ENCODE results near the gene AKAP3. TPM values are rescaled to one million over a fixed set of nuclear protein-coding genes. Genes with fewer than 3 reads are reported as not detected.

Gene AKAP3
- total RNA-seq, 2 experiments from 2014 or later = 0.96 to 2.0 TPM

DNA sequence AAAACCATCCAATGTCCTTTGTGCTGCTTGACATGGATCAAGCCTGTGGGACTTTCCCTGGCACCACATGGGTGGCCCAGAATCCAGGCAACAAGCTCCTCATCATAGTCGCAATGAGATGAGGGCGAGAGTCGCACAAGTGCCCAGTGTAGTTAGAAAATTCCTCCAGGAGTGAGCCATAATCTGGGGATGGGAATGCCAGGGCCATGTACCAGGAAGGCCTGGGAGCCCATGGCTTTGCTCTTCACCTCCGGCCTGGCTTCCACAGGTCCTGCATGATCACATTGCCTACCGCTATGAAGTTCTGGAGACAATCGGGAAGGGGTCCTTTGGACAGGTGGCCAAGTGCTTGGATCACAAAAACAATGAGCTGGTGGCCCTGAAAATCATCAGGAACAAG lies 53.0 kb downstream of the AKAP3 start:
- CTCF ChIA-PET = interaction anchor here (2.5 kb wide), 1 partner anchor 8 kb away, joined by 10 read pairs; no protein-coding TSS in a partner anchor
- ATAC-seq (ENCODE audit: poor library complexity) = no peak

DNA sequence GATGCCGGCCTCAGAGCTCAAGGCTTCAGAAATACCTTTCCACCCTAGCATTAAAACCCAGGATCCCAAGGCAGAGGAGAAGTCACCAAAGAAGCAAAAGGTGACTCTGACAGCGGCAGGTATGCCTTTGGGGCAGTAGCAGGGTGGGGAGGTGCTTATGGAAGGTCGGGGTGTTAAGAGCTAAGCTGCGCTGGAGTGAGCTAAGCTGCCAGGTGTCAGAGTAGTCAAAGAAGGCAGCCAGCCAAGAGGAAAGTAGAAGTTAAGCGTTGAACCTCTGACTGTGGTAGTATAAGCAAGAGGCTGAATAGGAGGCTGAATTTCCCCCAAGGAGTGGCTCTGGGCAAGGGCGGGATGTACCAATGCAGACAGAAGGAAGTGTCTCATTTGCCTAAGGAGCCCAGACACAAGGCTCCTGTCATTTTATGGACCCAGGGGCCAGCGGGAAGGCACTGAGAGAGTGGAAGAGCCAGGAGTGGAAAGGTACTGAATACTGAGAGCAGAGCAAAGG lies 57.6 kb downstream of the AKAP3 start:
- no peak for ATAC-seq (ENCODE audit: poor library complexity)
- Mint-ChIP-seq H3K27me3 (peaks cover 9% of the 10 kb centered on the region), H3K4me3 (no peak overlapping the region), H3K27ac (no peak overlapping the region), H3K4me1 (ENCODE audit: low read depth) (no peaks in the 10 kb centered on the region), H3K36me3 (ENCODE audit: low read depth) (no peaks in the 10 kb centered on the region), H3K9me3 (no peaks in the 10 kb centered on the region)
- no peaks in the 10 kb centered on the region for H3K9me3 ChIP-seq (ENCODE audit: control insufficient read depth in 1 of 2, insufficient read depth in 1 of 2, low read length in 2 of 2)
- CTCF ChIA-PET = interaction anchor here (1.9 kb wide), 1 partner anchor 14 kb away, joined by 7 read pairs; no protein-coding TSS in a partner anchor
- POLR2A ChIA-PET = no interaction called here
- no peaks in the 10 kb centered on the region for H3K36me3 ChIP-seq (ENCODE audit: insufficient read depth, low read length)
- DNase-seq = no peak
- H3K4me1 ChIP-seq (ENCODE audit: insufficient read depth, low read length) = no peaks in the 10 kb centered on the region
- no peak overlapping the region for H3K27ac ChIP-seq (ENCODE audit: low read depth in 1 of 2, low read length in 2 of 2)
- TF ChIP-seq, protein P1, sequence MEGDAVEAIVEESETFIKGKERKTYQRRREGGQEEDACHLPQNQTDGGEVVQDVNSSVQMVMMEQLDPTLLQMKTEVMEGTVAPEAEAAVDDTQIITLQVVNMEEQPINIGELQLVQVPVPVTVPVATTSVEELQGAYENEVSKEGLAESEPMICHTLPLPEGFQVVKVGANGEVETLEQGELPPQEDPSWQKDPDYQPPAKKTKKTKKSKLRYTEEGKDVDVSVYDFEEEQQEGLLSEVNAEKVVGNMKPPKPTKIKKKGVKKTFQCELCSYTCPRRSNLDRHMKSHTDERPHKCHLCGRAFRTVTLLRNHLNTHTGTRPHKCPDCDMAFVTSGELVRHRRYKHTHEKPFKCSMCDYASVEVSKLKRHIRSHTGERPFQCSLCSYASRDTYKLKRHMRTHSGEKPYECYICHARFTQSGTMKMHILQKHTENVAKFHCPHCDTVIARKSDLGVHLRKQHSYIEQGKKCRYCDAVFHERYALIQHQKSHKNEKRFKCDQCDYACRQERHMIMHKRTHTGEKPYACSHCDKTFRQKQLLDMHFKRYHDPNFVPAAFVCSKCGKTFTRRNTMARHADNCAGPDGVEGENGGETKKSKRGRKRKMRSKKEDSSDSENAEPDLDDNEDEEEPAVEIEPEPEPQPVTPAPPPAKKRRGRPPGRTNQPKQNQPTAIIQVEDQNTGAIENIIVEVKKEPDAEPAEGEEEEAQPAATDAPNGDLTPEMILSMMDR (IDR thresholded peaks at IDR 0.05) = no peak
- H3K4me3 ChIP-seq (ENCODE audit: low read length) = no peak overlapping the region
- no peaks in the 10 kb centered on the region for H3K27me3 ChIP-seq (ENCODE audit: control insufficient read depth in 1 of 2, insufficient read depth in 2 of 2, low read length in 2 of 2)
- intact Hi-C loops (cut with DNase I, micrococcal nuclease) = no loop called here

More for the DNA sequence above, 53.0 kb downstream of the AKAP3 start:
- Mint-ChIP-seq H3K36me3 (ENCODE audit: low read depth) (no peaks in the 10 kb centered on the region), H3K4me3 (no peak overlapping the region), H3K4me1 (ENCODE audit: low read depth) (no peaks in the 10 kb centered on the region), H3K27me3 (peaks cover 5% of the 10 kb centered on the region), H3K9me3 (no peaks in the 10 kb centered on the region), H3K27ac (no peak overlapping the region)
- intact Hi-C loops (cut with DNase I, micrococcal nuclease) = no loop called here
- Histone ChIP-seq H3K4me3 (ENCODE audit: low read length) (no peak overlapping the region), H3K36me3 (ENCODE audit: insufficient read depth, low read length) (no peaks in the 10 kb centered on the region), H3K27me3 (ENCODE audit: control insufficient read depth in 1 of 2, insufficient read depth in 2 of 2, low read length in 2 of 2) (no peaks in the 10 kb centered on the region), H3K27ac (ENCODE audit: low read depth in 1 of 2, low read length in 2 of 2) (no peak overlapping the region), H3K4me1 (ENCODE audit: insufficient read depth, low read length) (no peaks in the 10 kb centered on the region), H3K9me3 (ENCODE audit: control insufficient read depth in 1 of 2, insufficient read depth in 1 of 2, low read length in 2 of 2) (no peaks in the 10 kb centered on the region)
- DNase-seq = no peak
- TF ChIP-seq, protein P1 (IDR thresholded peaks at IDR 0.05) = no peak
- POLR2A ChIA-PET = no interaction called here

DNA sequence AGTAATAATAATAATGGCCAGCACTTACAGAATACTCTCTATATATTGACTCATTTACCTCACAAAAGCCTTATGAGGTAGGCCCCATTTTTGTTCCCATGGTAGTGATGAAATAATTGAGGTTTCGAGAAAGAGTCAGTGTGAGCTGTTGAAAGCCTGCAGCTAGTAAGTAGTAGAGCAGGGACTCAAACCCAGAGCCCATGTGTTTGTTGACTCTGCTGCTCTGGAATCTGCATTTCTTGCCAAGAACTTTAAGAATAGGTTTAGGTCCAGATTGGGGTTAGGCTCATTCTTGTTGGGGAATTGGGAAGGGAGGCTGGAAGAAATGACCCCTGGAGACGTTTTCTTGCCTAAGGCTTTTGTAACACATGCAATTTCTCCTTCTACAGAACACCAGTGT lies 58.9 kb downstream of the AKAP3 start:
- TF ChIP-seq, protein P1 (IDR thresholded peaks at IDR 0.05) = no peak
- Histone ChIP-seq H3K4me1 (ENCODE audit: insufficient read depth, low read length) (no peaks in the 10 kb centered on the region), H3K36me3 (ENCODE audit: insufficient read depth, low read length) (no peaks in the 10 kb centered on the region), H3K27me3 (ENCODE audit: control insufficient read depth in 1 of 2, insufficient read depth in 2 of 2, low read length in 2 of 2) (no peaks in the 10 kb centered on the region), H3K9me3 (ENCODE audit: control insufficient read depth in 1 of 2, insufficient read depth in 1 of 2, low read length in 2 of 2) (no peaks in the 10 kb centered on the region), H3K27ac (ENCODE audit: low read depth in 1 of 2, low read length in 2 of 2) (no peak overlapping the region), H3K4me3 (ENCODE audit: low read length) (no peak overlapping the region)
- Mint-ChIP-seq H3K4me1 (ENCODE audit: low read depth) (no peaks in the 10 kb centered on the region), H3K9me3 (no peaks in the 10 kb centered on the region), H3K27ac (no peak overlapping the region), H3K36me3 (ENCODE audit: low read depth) (no peaks in the 10 kb centered on the region), H3K27me3 (peaks cover 9% of the 10 kb centered on the region), H3K4me3 (no peak overlapping the region)
- POLR2A ChIA-PET = no interaction called here
- intact Hi-C loops (cut with DNase I, micrococcal nuclease) = no loop called here
- CTCF ChIA-PET = interaction anchor here (1.9 kb wide), 1 partner anchor 15 kb away, joined by 7 read pairs; no protein-coding TSS in a partner anchor
- DNase-seq = no peak
- no peak for ATAC-seq (ENCODE audit: poor library complexity)
